Natural killer cell (primary cell): ENCODE results near the gene UPF3B. TPM values are rescaled to one million over a fixed set of nuclear protein-coding genes. Genes with fewer than 3 reads are reported as not detected.

ENCODE experiments used
- ATAC-seq, 3 donors: fragments of 150-1000 bp in 2 of 3; fragments of 200-7000 bp in 1 of 3; cut with Tn5 transposase; 1 replicate in 1 of 3; 2 replicates in 2 of 3; pipeline ENCODE4 v1.10.0; 2021; ENCODE audit warnings: mild to moderate bottlenecking in 2 of 3, moderate library complexity in 2 of 3
- DNase-seq, 2 donors: peaks; one replicate each; pipeline versions ENCODE4 v3.0.0 to v3.0.0-alpha.2; 2013 to 2021; ENCODE audit warnings: mixed read lengths in 1 of 2
- H3K27ac ChIP-seq: one replicate; pipeline ENCODE4 v1.5.1; 2013; ENCODE audit warnings: mild to moderate bottlenecking, low read length
- H3K27me3 ChIP-seq: one replicate; pipeline ENCODE4 v1.6.1; 2013; ENCODE audit warnings: low read length; ENCODE audit not compliant: control insufficient read depth, insufficient read depth
- H3K36me3 ChIP-seq: one replicate; pipeline ENCODE4 v1.6.1; 2013; ENCODE audit warnings: low read length; ENCODE audit not compliant: control insufficient read depth, insufficient read depth
- H3K4me1 ChIP-seq: one replicate; pipeline ENCODE4 v1.6.1; 2013; ENCODE audit warnings: low read length; ENCODE audit not compliant: control insufficient read depth, insufficient read depth
- H3K4me3 ChIP-seq: one replicate; pipeline ENCODE4 v1.5.1; 2013; ENCODE audit warnings: low read length
- H3K9me3 ChIP-seq: one replicate; pipeline ENCODE4 v1.6.1; 2013; ENCODE audit warnings: low read length; ENCODE audit not compliant: control insufficient read depth, insufficient read depth
- H3K27ac Mint-ChIP-seq, 2 donors: one replicate each; pipeline ENCODE4 v1.8.0; 2022; ENCODE audit warnings: mild to moderate bottlenecking in 2 of 2, mixed read lengths in 2 of 2, moderate library complexity in 1 of 2
- H3K27me3 Mint-ChIP-seq, 2 donors: one replicate each; pipeline ENCODE4 v1.8.0; 2022; ENCODE audit warnings: low read depth in 2 of 2, mixed read lengths in 2 of 2
- H3K36me3 Mint-ChIP-seq: one replicate; pipeline ENCODE4 v1.8.0; 2022; ENCODE audit warnings: mixed read lengths
- H3K4me1 Mint-ChIP-seq, 2 donors: one replicate each; pipeline ENCODE4 v1.8.0; 2022; ENCODE audit warnings: mixed read lengths in 2 of 2
- H3K4me3 Mint-ChIP-seq: one replicate; pipeline ENCODE4 v1.8.0; 2022; ENCODE audit warnings: mild to moderate bottlenecking, moderate library complexity, mixed read lengths
- H3K9me3 Mint-ChIP-seq, 2 donors: one replicate each; pipeline ENCODE4 v1.8.0; 2022; ENCODE audit warnings: mixed read lengths in 2 of 2
- CTCF ChIP-seq: fragments of 200-600 bp; IDR thresholded peaks from one replicate; pipeline ENCODE4 v1.8.0; 2022; ENCODE audit warnings: antibody characterized with exemption
- WGBS: methylation state at CpG from one replicate; pipeline ENCODE4 v1.1.7; 2013; ENCODE audit warnings: missing lambda C conversion rate; ENCODE audit not compliant: insufficient coverage; 5-methylcytosine and 5-hydroxymethylcytosine counted together
- intact Hi-C: fragments of 100-400 bp; cut with micrococcal nuclease; formaldehyde crosslinking; loops from one replicate; pipeline ENCODE4 v1.14.2; 2022
- total RNA-seq, 4 donors: library from RNA; stranded (reverse); fragments of 120-200 nt in 1 of 4; gene quantifications; one replicate each; pipeline versions ENCODE4 v1.2.3 to v1.2.4, GENCODE V29; 2013 to 2022

The UPF3B gene
- total RNA-seq, 3 donors from 2014 or later (not counting 1 experiment from before 2014, with no cell fraction given), result 9.3 to 16.4 (median 12.4) TPM

GRCh38 chrX:119885554-119886428 lies 33.0 kb upstream of the UPF3B start:
- no peaks in the 10 kb centered on the region for H3K36me3 Mint-ChIP-seq
- no peak overlapping the region for H3K27ac Mint-ChIP-seq
- peaks cover 6% of the 10 kb centered on the region in 2 donors for H3K4me1 Mint-ChIP-seq
- H3K27me3 Mint-ChIP-seq, result no peaks in the 10 kb centered on the region
- intact Hi-C loops, result loop anchor here (5.0 kb wide), 1 partner anchor 368 kb away; no protein-coding TSS in a partner anchor
- Histone ChIP-seq H3K27me3 (no peaks in the 10 kb centered on the region), H3K9me3 (no peaks in the 10 kb centered on the region), H3K4me1 (peaks cover 18% of the 10 kb centered on the region), H3K36me3 (no peaks in the 10 kb centered on the region), H3K4me3 (no peak overlapping the region), H3K27ac (no peak overlapping the region)
- TF ChIP-seq CTCF, result no peak
- DNase-seq (peak in 1 of 2 donors; percentile 57), ATAC-seq (peak in 2 of 3 donors; percentile 56 to 64)
- WGBS, result 70% methylated on average over 8 of the region's 11 CpGs
- peak overlapping the region; percentile 55 for H3K4me3 Mint-ChIP-seq
- H3K9me3 Mint-ChIP-seq, result no peaks in the 10 kb centered on the region

- peak in 1 of 2 donors; percentile 72 for DNase-seq
- Histone ChIP-seq H3K9me3 (no peaks in the 10 kb centered on the region), H3K27ac (no peak overlapping the region), H3K27me3 (no peaks in the 10 kb centered on the region), H3K36me3 (peaks cover 7% of the 10 kb centered on the region), H3K4me1 (peaks cover 7% of the 10 kb centered on the region), H3K4me3 (no peak overlapping the region)
- no peaks in the 10 kb centered on the region for H3K9me3 Mint-ChIP-seq
- peak; percentile 29 for TF ChIP-seq CTCF
- peaks cover 0 to 5% of the 10 kb centered on the region in 2 donors for H3K4me1 Mint-ChIP-seq
- H3K36me3 Mint-ChIP-seq, result no peaks in the 10 kb centered on the region
- peak overlapping the region; percentile 17 to 52 for H3K27ac Mint-ChIP-seq
- ATAC-seq, result peak; percentile 81 to 97 (median 87)
- 84% methylated on average over 11 of the region's 11 CpGs for WGBS
- H3K27me3 Mint-ChIP-seq, result no peaks in the 10 kb centered on the region
- intact Hi-C loops, result loop anchor here (2.0 kb wide), 1 partner anchor 90 kb away; the partner anchor contains the start of gene RPL39
- no peak overlapping the region for H3K4me3 Mint-ChIP-seq
Measured at GRCh38 chrX:119880552-119881437, 28.0 kb upstream of the UPF3B start.

GRCh38 chrX:119880076-119880475 lies 27.3 kb upstream of the UPF3B start:
- H3K36me3 ChIP-seq, result peaks cover 7% of the 10 kb centered on the region
- DNase-seq (peak in 1 of 2 donors; percentile 27), ATAC-seq (no peak)
- Mint-ChIP-seq H3K4me3 (no peak overlapping the region), H3K36me3 (no peaks in the 10 kb centered on the region), H3K4me1 (peaks cover 0 to 5% of the 10 kb centered on the region in 2 donors), H3K9me3 (no peaks in the 10 kb centered on the region), H3K27ac (peak overlapping the region; percentile 17 to 52), H3K27me3 (no peaks in the 10 kb centered on the region)
- H3K27me3 ChIP-seq, result no peaks in the 10 kb centered on the region
- H3K4me3 ChIP-seq, result no peak overlapping the region
- intact Hi-C loops, result loop anchor here (2.0 kb wide), 1 partner anchor 89 kb away; the partner anchor contains the start of gene RPL39
- no peak for TF ChIP-seq CTCF
- H3K4me1 ChIP-seq, result peaks cover 7% of the 10 kb centered on the region
- H3K9me3 ChIP-seq, result no peaks in the 10 kb centered on the region
- WGBS, result 79% methylated on average over 3 of the region's 5 CpGs
- no peak overlapping the region for H3K27ac ChIP-seq
